Activated CD4-positive, alpha-beta T cell treated with anti-CD3 and anti-CD28 coated beads, Interleukin-10, Interleukin-2, amounts not matched to agents 100 ng/mL and 50 ng/mL, durations not matched to agents 16 hours and 8 hours (primary cell): ENCODE results near the gene ARMH1.

ENCODE experiments used
- DNase-seq: peaks from one replicate; pipeline ENCODE4 v3.0.0-alpha.2; 2020

Gene ARMH1

DNA sequence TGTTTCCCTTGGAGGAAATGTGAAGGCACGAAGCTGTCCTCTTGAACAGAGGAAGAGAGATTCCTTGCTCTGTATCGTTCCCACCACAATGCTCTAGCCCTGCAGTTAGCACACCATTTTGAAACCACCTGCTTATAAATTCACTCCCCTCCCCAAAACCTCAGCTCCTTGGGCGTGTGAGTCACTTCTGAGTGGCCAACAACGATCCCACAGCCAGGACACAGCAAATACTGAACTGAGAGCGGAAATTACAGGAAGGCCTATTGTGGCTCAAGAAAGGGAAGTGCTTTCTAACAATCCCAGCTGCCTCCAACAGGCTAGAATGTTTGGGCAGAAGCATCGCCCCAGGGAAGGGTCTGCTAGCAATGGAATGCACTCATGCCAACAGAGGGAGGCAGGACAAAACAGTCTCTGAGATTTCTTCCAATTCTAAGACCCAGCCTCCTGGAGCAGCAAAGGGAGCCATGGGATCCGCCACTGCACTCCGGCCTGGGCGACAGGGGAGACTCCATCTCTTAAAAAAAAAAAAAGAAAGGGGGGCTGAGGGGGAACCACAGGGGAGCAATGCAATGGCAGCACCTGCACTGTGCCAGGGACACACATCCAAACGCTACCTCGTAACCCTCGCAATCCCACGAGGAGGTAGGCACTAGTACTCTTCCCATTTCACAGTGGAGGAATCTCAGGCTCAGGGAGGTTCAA is 2.1 kb upstream of the ARMH1 start:
- DNase-seq: peak; percentile 60

- no peak for DNase-seq
Measured at GRCh38 chr1:44672961-44673674, 1.4 kb upstream of the ARMH1 start.

DNA sequence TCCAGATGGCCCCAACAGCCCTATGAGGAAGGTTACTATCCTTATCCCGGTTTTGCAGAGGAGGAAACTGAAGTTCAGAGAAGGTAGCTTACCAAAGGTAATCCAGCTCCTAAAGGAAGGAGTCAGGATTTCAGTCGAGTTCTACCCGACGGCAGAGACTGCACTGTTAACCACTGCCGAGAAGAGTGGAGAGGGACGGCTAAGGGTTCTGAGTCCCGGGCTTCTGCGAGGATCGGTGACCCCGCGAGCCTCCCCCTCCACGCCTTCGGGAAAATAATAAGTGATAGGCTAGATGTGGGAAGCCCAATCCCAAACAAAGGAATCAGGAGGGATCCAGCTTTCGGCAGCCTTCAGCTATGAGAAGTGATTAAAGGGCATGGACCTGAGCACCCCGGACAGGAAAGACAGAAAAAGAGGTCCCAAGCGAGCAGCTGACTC is 820 bp upstream of the ARMH1 start:
- DNase-seq: no peak

DNA sequence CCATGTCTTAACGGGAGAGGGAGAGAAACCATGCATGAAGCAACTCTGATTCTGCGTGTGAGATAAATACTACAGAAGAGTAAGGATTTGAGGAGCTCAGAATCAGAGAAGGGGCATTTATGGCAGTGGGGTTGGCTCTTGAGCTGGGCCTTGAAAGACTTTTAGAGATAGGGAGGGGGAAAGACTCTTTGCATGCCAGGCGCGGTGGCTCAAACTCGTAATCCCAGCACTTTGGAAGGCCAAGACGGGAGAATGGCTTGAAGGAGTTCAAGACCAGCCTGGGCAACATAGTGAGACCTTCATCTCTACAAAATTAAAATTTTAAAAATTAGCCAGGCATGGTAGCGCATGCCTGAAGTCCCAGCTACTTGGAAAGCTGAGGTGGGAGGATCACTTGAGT is 672 bp downstream of the ARMH1 start:
- DNase-seq: no peak

- no peak for DNase-seq
Measured at GRCh38 chr1:44676484-44677200, 2.1 kb downstream of the ARMH1 start.

- DNase-seq: peak; percentile 35
Measured at GRCh38 chr1:44677201-44677766, 2.8 kb downstream of the ARMH1 start.

GRCh38 chr1:44678120-44678519 is 3.6 kb downstream of the ARMH1 start:
- no peak for DNase-seq

DNA sequence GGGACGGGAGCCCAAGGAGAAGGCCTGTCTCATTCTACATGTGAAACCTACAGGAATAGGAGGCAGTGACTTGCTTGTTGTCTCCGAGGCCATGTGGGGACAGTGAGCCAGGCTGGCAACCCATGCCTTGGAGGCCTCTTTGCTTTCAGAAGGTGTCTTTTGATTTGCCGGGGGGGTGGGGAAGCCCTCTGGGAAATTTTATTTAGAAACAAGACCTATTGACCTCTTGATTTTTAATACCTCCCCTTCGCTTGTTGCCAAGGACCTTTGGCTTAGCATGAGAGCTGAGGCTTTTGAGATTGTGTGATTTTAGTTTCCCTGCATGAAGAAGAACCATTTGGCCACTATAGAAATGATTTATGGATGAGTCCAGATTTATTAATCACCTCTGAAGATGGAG is 4.1 kb downstream of the ARMH1 start:
- DNase-seq: no peak

- DNase-seq: no peak
Measured at GRCh38 chr1:44679468-44679867, 5.0 kb downstream of the ARMH1 start.

DNA sequence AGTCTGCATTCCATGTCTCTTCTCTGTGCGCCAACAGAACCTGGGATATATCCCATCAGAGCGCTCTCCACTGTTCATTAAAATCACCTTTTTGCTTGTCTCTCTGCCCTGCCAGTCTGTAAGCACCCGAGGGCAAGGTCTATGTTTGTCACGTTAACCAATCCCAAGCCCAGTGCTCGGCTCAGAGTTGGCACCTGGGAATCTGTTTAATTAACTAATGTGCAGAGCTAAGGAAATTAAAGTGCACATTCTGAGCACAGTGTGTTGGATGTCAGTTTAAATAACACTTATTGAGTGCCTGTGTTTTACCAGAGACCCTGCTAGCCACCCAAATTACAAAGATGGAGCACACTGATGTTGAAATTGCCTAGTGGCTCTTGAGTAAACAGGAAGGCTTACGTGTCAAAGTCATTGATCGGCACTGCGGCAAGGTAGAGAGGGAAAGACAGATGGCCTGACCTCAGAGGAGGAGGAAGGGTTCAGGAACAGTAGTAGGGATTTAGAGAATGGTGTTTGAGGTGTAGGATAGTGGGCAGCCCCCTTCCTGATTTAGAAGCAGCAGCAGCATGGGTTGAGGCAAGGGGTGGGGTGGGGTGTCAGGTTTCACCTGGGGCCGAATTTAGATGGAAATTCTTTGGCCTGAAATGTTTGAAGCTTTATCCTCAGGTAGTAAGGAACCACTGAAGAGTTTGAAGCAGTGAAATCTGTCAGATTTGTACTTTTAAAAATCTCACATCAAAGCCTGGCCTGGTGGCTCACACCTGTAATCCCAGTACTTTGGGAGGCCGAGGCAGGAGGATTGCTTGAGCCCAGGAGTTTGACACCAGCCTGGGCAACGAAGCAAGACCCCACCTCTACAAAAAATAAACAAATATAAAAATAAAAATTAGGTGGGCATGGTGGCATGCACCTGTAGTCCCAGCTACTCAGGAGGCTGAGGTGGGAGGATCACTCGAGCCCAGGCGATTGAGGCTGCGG is 7.7 kb downstream of the ARMH1 start:
- no peak for DNase-seq

GRCh38 chr1:44682883-44683265 is 8.4 kb downstream of the ARMH1 start:
- DNase-seq: no peak

GRCh38 chr1:44684525-44684924 is 10.0 kb downstream of the ARMH1 start:
- peak; percentile 47 for DNase-seq

DNA sequence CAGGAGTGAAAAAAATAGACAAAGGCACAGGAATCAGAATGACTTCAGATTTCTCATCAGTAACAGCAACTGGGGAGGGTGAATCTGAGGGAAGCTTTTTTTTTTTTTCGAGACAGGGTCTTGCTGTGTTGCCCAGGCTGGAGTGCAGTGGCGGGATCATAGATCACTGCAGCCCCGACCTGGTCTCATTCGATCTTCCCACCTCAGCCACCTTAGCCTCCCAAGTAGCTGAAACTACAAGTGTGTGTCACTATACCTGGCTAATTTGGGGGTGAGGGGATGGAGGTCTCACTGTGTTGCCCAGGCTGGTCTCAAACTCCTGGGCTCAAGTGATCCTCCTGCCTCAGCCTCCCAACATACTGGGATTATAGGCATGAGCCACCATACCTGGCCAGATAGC is 10.7 kb downstream of the ARMH1 start:
- no peak for DNase-seq

DNA sequence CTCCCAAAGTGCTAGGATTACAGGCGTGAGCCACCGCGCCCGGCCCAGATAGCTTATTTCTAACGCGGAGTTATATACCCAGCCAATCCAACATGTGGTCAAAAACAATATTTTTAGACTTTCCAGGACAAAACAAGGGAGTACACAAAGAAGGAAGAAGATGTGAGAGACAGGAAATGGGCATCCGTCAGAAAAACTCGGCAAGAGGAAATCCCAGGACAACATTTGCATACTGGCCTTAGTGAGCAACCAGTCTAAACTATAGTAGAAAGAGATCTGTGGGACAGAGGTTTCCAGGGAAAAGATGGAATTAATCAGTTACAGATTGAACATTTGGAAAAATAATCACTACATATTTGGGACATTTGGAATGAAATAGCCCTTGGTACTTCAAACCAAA is 11.4 kb downstream of the ARMH1 start:
- no peak for DNase-seq

- DNase-seq: no peak
Measured at GRCh38 chr1:44688760-44689446, 14.4 kb downstream of the ARMH1 start.

- DNase-seq: no peak
Measured at GRCh38 chr1:44689447-44689765, 14.9 kb downstream of the ARMH1 start.

DNA sequence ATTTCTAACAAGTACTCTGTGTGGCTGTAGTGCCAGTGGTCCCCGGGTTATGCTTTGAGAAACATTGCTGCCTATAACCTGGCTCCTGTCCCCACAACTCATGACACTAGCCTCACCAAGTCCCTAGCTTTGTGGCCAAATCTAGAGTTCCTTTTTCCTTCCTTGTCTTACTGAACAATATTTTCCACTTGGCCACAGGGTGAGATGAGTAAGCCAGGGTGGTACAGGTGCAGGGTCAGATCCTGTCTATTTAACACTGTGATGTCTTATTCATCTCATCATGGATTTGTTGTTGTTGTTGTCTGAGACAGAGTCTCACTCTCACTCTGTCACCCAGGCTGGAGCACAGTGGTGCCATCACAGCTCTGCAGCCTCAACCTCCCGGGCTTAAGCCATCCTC is 18.6 kb downstream of the ARMH1 start:
- DNase-seq: peak; percentile 42

- DNase-seq: no peak
Measured at GRCh38 chr1:44693900-44694299, 19.4 kb downstream of the ARMH1 start.

- DNase-seq: no peak
Measured at GRCh38 chr1:44694863-44695478, 20.5 kb downstream of the ARMH1 start.

DNA sequence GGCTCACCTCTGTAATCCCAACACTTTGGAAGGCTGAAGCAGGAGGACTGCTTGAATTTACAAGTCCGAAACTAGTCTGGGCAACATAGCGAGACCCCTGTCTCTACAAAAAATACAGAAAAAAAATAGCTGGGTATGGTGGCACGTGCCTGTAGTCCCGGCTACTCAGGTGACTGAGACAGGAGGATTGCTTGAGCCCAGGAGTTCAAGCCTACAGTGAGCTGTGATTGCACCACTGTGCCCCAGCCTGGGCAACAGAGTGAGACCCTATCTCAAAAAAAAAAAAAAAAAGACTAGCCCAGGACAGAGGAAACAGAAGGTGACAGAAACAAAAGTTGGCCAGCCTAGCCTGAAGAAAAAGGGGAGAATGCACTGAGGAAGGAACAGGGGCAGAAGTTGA is 21.2 kb downstream of the ARMH1 start:
- no peak for DNase-seq

DNA sequence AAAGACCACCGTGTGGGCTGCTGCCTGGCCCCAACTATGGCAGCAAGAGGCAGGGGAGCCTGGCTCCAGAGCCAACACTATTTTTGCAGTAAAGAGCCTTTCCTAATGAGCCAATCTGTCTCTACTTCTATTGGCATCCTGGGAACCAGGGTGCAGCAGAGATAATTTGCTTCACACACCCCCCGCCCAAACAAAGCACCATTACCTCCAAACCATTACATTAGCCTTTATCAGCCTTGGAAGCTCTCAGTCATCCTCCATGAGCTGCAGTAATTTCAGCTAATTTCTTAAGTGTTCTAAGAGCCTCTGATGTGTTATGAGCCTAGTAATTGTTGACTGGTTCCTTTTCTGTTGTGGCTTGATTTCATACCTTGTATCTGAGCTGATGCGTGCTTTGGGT is 21.6 kb downstream of the ARMH1 start:
- no peak for DNase-seq
